Suprapubic skin (tissue), 4 donors: ENCODE measurements around the gene TYMP.

Experiments
- EP300 ChIP-seq: sonication (generic); formaldehyde crosslinking; IDR thresholded peaks from one replicate; pipeline ENCODE4 v1.6.1; 2017; ENCODE audit warnings: antibody characterized with exemption
- POLR2AphosphoS5 ChIP-seq, 3 donors: sonication (generic); formaldehyde crosslinking; IDR thresholded peaks; one replicate each; pipeline ENCODE4 v1.6.1; 2017; ENCODE audit warnings: antibody characterized with exemption in 3 of 3
- TF ChIP-seq, protein P1 (sequence below), 2 donors: fragments of 200-600 bp in 1 of 2; fragments of 450-650 bp in 1 of 2; sonication (generic) in 1 of 2; IDR thresholded peaks; one replicate each; pipeline ENCODE4 v1.5.1; 2016 to 2019; ENCODE audit warnings: antibody characterized with exemption in 2 of 2, mild to moderate bottlenecking in 1 of 2, moderate library complexity in 1 of 2

DNA sequence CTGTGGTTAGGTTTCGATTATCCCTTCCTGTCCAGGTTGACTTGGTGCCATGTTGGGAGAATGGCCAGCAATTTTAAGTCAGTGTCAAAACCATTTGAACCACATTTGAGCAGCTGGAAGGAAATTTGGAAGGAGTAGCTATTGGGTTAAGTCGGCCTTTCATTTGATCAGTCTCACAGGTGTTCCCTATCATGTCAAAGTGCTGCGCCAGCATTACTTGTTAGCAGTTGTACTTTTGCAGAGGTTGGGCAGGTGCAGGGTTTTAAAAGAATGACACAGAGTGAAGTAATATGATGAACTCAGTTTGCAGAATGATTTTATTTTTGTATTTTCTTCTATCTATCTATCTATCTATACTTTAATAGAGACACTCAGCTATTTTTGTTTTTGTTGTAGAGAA is 6.4 kb upstream of the TYMP start:
- TF ChIP-seq EP300 (no peak), POLR2AphosphoS5 (IDR thresholded peaks at IDR 0.05) (no peak)
- TF ChIP-seq, protein P1, sequence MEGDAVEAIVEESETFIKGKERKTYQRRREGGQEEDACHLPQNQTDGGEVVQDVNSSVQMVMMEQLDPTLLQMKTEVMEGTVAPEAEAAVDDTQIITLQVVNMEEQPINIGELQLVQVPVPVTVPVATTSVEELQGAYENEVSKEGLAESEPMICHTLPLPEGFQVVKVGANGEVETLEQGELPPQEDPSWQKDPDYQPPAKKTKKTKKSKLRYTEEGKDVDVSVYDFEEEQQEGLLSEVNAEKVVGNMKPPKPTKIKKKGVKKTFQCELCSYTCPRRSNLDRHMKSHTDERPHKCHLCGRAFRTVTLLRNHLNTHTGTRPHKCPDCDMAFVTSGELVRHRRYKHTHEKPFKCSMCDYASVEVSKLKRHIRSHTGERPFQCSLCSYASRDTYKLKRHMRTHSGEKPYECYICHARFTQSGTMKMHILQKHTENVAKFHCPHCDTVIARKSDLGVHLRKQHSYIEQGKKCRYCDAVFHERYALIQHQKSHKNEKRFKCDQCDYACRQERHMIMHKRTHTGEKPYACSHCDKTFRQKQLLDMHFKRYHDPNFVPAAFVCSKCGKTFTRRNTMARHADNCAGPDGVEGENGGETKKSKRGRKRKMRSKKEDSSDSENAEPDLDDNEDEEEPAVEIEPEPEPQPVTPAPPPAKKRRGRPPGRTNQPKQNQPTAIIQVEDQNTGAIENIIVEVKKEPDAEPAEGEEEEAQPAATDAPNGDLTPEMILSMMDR (IDR thresholded peaks at IDR 0.05): no peak
